GM12872 (cell line): ENCODE data around the gene CCDC87.

Experiments used
- CTCF ChIP-seq: IDR thresholded peaks from 3 replicates; pipeline ENCODE4 v1.5.1; 2011; ENCODE audit warnings: low read depth, mild to moderate bottlenecking, low read length, moderate library complexity; ENCODE audit not compliant: insufficient read depth

Gene CCDC87

GRCh38 chr11:66625041-66625751 lies 32.3 kb upstream of the CCDC87 start:
- TF ChIP-seq CTCF = no peak

- TF ChIP-seq CTCF = no peak
These were observed 31.6 kb upstream of the CCDC87 start for GRCh38 chr11:66624450-66624849.

- TF ChIP-seq CTCF = no peak
These were observed 26.3 kb upstream of the CCDC87 start for GRCh38 chr11:66619080-66619554.

- TF ChIP-seq CTCF = no peak
These were observed 24.4 kb upstream of the CCDC87 start for GRCh38 chr11:66617155-66617834.

GRCh38 chr11:66616379-66617154 lies 23.7 kb upstream of the CCDC87 start, which contains the start of gene RBM14:
TSS of gene RBM14 (plus strand) at chr11:66616630. CDS start at chr11:66616721, 91 bp downstream.
- TF ChIP-seq CTCF = no peak

GRCh38 chr11:66614073-66614472 lies 21.2 kb upstream of the CCDC87 start:
- no peak for TF ChIP-seq CTCF

GRCh38 chr11:66612458-66612857 lies 19.6 kb upstream of the CCDC87 start:
- no peak for TF ChIP-seq CTCF
